WTC11 (cell line): ENCODE data around the gene TTN. TPM values are rescaled to one million over a fixed set of nuclear protein-coding genes. Genes with fewer than 3 reads are reported as not detected.

Source experiments
- ATAC-seq: fragments of 200-7000 bp; cut with Tn5 transposase; 2 replicates; pipeline ENCODE4 v1.10.0; 2021; ENCODE audit warnings: mild to moderate bottlenecking, moderate library complexity
- CTCF ChIA-PET: fragments of 300-600 bp; sonication (Branson Sonifier 250); formaldehyde crosslinking; loops from one replicate; lab custom pipeline; 2021; ENCODE audit warnings: antibody characterized with exemption; lab: Charles Lee
- POLR2A ChIA-PET: fragments of 350-600 bp; sonication (Branson Sonifier 250); formaldehyde crosslinking; loops from one replicate; lab custom pipeline; 2021; ENCODE audit warnings: antibody characterized with exemption; lab: Charles Lee
- DNase-seq: peaks from one replicate; pipeline ENCODE4 v3.0.0; 2021; ENCODE audit warnings: low spot score
- H3K27ac Mint-ChIP-seq: 2 replicates; pipeline ENCODE4 v1.8.0; 2021; ENCODE audit warnings: mixed read lengths
- H3K27me3 Mint-ChIP-seq: 2 replicates; pipeline ENCODE4 v1.8.0; 2021; ENCODE audit warnings: low read depth, mild to moderate bottlenecking, moderate library complexity, mixed read lengths
- H3K36me3 Mint-ChIP-seq: 2 replicates; pipeline ENCODE4 v1.8.0; 2021; ENCODE audit warnings: mixed read lengths
- H3K4me1 Mint-ChIP-seq: 2 replicates; pipeline ENCODE4 v1.8.0; 2022; ENCODE audit warnings: mixed read lengths
- H3K4me3 Mint-ChIP-seq: 2 replicates; pipeline ENCODE4 v1.8.0; 2021; ENCODE audit warnings: mild to moderate bottlenecking, moderate library complexity, mixed read lengths
- H3K9me3 Mint-ChIP-seq: 2 replicates; pipeline ENCODE4 v1.8.0; 2021; ENCODE audit warnings: mixed read lengths
- ARID4B ChIP-seq: sonication (generic); formaldehyde crosslinking; IDR thresholded peaks from 2 replicates; pipeline ENCODE4 v1.8.0; 2023; ENCODE audit warnings: missing genetic modification reagents, mild to moderate bottlenecking, borderline replicate concordance
- CBFB ChIP-seq: sonication (generic); formaldehyde crosslinking; IDR thresholded peaks from 2 replicates; pipeline ENCODE4 v1.8.1; 2022; ENCODE audit warnings: mild to moderate bottlenecking, low read depth, missing genetic modification reagents
- E2F5 ChIP-seq: sonication (generic); formaldehyde crosslinking; IDR thresholded peaks from 2 replicates; pipeline ENCODE4 v1.8.1; 2022; ENCODE audit warnings: mild to moderate bottlenecking, moderate library complexity, missing genetic modification reagents
- FOXJ3 ChIP-seq: sonication (generic); formaldehyde crosslinking; IDR thresholded peaks from 2 replicates; pipeline ENCODE4 v1.9.0; 2021; ENCODE audit warnings: missing genetic modification reagents, mild to moderate bottlenecking, borderline replicate concordance
- FOXP1 ChIP-seq: sonication (generic); formaldehyde crosslinking; IDR thresholded peaks from 2 replicates; pipeline ENCODE4 v1.8.0; 2022; ENCODE audit warnings: missing genetic modification reagents, mild to moderate bottlenecking, moderate library complexity, borderline replicate concordance
- IRF1 ChIP-seq: sonication (generic); formaldehyde crosslinking; IDR thresholded peaks from 2 replicates; pipeline ENCODE4 v1.8.0; 2023; ENCODE audit warnings: missing genetic modification reagents
- IRF2 ChIP-seq: sonication (generic); formaldehyde crosslinking; IDR thresholded peaks from 2 replicates; pipeline ENCODE4 v1.8.0; 2022; ENCODE audit warnings: low read depth, missing genetic modification reagents, borderline replicate concordance
- MLX ChIP-seq: sonication (generic); formaldehyde crosslinking; IDR thresholded peaks from 2 replicates; pipeline ENCODE4 v1.8.1; 2023; ENCODE audit warnings: mild to moderate bottlenecking, missing genetic modification reagents, moderate library complexity
- NFE2L1 ChIP-seq: sonication (generic); formaldehyde crosslinking; IDR thresholded peaks from 2 replicates; pipeline ENCODE4 v1.8.1; 2023; ENCODE audit warnings: missing genetic modification reagents
- NR3C1 ChIP-seq: sonication (generic); formaldehyde crosslinking; conservative IDR thresholded peaks from 2 replicates; pipeline ENCODE4 v1.8.1; 2023; ENCODE audit warnings: low read depth, mild to moderate bottlenecking, missing genetic modification reagents
- SMAD4 ChIP-seq: sonication (generic); formaldehyde crosslinking; IDR thresholded peaks from 2 replicates; pipeline ENCODE4 v1.8.0; 2022; ENCODE audit warnings: mild to moderate bottlenecking, missing genetic modification reagents
- TEAD1 ChIP-seq: sonication (generic); formaldehyde crosslinking; IDR thresholded peaks from 2 replicates; pipeline ENCODE4 v1.8.0; 2022; ENCODE audit warnings: mild to moderate bottlenecking, missing genetic modification reagents
- TEAD4 ChIP-seq: sonication (generic); formaldehyde crosslinking; IDR thresholded peaks from 2 replicates; pipeline ENCODE4 v1.8.0; 2022; ENCODE audit warnings: mild to moderate bottlenecking, missing genetic modification reagents
- USF2 ChIP-seq: sonication (generic); formaldehyde crosslinking; IDR thresholded peaks from 2 replicates; pipeline ENCODE4 v1.8.1; 2023; ENCODE audit warnings: mild to moderate bottlenecking, missing genetic modification reagents, moderate library complexity
- ZNF671 ChIP-seq: fragments of 250-450 bp; sonication (Bioruptor Pico); IDR thresholded peaks from 2 replicates; pipeline ENCODE4 v1.8.0; 2021; ENCODE audit warnings: mild to moderate bottlenecking
- total RNA-seq: library from RNA; stranded (reverse); gene quantifications from 3 replicates; pipeline ENCODE4 v1.2.3, GENCODE V29; 2021
- TF ChIP-seq, protein P1 (sequence below): sonication (generic); formaldehyde crosslinking; IDR thresholded peaks from 2 replicates; pipeline ENCODE4 v1.8.0; 2022; ENCODE audit warnings: mild to moderate bottlenecking, missing genetic modification reagents
- TF ChIP-seq, protein P2 (sequence below): fragments of 250-450 bp; sonication (Bioruptor Pico); IDR thresholded peaks from 2 replicates; pipeline ENCODE4 v1.9.0; 2021; ENCODE audit warnings: moderate library complexity, mild to moderate bottlenecking, inconsistent platforms, borderline replicate concordance
- TF ChIP-seq, protein P3 (sequence below): sonication (generic); formaldehyde crosslinking; IDR thresholded peaks from 2 replicates; pipeline ENCODE4 v1.8.1; 2022; ENCODE audit warnings: missing genetic modification reagents, borderline replicate concordance
- TF ChIP-seq, protein P4 (sequence below): sonication (generic); formaldehyde crosslinking; IDR thresholded peaks from 2 replicates; pipeline ENCODE4 v1.8.0; 2022; ENCODE audit warnings: mild to moderate bottlenecking, missing genetic modification reagents

Gene TTN
- total RNA-seq, 1 experiment from 2014 or later, result 4.7 TPM

DNA sequence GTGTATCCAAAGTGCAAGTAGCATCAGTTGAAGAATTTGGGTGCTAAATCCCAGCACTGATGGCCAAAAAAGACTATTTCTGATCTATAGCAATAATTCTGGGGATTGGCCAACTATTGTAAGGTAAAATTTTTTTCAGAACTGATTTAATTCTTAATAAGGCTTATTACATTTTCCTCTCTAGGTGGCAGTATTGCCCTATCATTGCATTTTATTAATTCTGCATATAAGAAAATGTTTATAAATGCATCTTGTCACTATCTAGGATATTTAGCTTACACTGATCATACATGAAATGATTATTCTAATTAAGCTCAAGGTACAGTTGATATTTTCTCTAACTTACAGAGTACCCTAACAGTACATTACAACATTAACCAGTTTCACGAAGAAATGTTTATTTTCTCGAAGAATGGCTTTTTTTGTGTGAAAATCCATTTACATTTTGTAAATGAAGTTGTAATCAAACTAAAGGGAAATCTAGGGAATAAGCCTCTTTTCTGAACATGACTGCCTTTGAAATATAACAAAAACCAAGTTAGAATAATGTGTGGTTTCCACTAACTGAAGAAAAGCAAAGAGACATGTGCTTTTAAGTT, 11.0 kb downstream of the TTN start:
- ChIA-PET CTCF (interaction anchor here (0.6 to 0.7 kb wide), 2 partner anchors 381 to 868 kb away, joined by 3 to 5 read pairs; no protein-coding TSS in a partner anchor), POLR2A (no interaction called here)
- no peak for TF ChIP-seq TEAD1
- Mint-ChIP-seq H3K27ac (peak overlapping the region; percentile 16; the same call in 1 of the 2 replicates), H3K4me1 (peaks cover 11% of the 10 kb centered on the region), H3K9me3 (no peaks in the 10 kb centered on the region), H3K27me3 (no peaks in the 10 kb centered on the region), H3K4me3 (no peak overlapping the region), H3K36me3 (peaks cover 9% of the 10 kb centered on the region)
- ATAC-seq, result no peak
- no peak for DNase-seq

GRCh38 chr2:178787934-178788333, 19.3 kb downstream of the TTN start:
- Mint-ChIP-seq H3K27me3 (no peaks in the 10 kb centered on the region), H3K4me1 (peaks cover 16% of the 10 kb centered on the region), H3K4me3 (no peak overlapping the region), H3K9me3 (no peaks in the 10 kb centered on the region), H3K36me3 (0 out of 2 replicates have a peak, but pooled peaks cover under 1% of the 10 kb centered on the region), H3K27ac (no peak overlapping the region)
- CTCF ChIA-PET, result no interaction called here
- no peak for TF ChIP-seq TEAD4 (CRISPR knock-in tag)
- TF ChIP-seq MLX (CRISPR knock-in tag), result no peak
- TF ChIP-seq, protein P1, sequence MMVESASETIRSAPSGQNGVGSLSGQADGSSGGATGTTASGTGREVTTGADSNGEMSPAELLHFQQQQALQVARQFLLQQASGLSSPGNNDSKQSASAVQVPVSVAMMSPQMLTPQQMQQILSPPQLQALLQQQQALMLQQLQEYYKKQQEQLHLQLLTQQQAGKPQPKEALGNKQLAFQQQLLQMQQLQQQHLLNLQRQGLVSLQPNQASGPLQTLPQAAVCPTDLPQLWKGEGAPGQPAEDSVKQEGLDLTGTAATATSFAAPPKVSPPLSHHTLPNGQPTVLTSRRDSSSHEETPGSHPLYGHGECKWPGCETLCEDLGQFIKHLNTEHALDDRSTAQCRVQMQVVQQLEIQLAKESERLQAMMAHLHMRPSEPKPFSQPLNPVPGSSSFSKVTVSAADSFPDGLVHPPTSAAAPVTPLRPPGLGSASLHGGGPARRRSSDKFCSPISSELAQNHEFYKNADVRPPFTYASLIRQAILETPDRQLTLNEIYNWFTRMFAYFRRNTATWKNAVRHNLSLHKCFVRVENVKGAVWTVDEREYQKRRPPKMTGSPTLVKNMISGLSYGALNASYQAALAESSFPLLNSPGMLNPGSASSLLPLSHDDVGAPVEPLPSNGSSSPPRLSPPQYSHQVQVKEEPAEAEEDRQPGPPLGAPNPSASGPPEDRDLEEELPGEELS, result no peak
- no peak for TF ChIP-seq CBFB
- TF ChIP-seq E2F5 (CRISPR knock-in tag), result no peak
- no peak for TF ChIP-seq NFE2L1
- no peak for TF ChIP-seq FOXJ3
- TF ChIP-seq IRF1 (CRISPR knock-in tag), result no peak
- TF ChIP-seq IRF2 (CRISPR knock-in tag), result no peak
- no peak for TF ChIP-seq SMAD4 (CRISPR knock-in tag)
- no peak for ATAC-seq
- no peak for DNase-seq
- POLR2A ChIA-PET, result no interaction called here

- no peak overlapping the region for H3K4me3 Mint-ChIP-seq
- no peaks in the 10 kb centered on the region for H3K27me3 Mint-ChIP-seq
- H3K36me3 Mint-ChIP-seq, result 0 out of 2 replicates have a peak, but pooled peaks cover 3% of the 10 kb centered on the region
- ChIA-PET CTCF (no interaction called here), POLR2A (no interaction called here)
- no peak for DNase-seq
- peaks cover 16% of the 10 kb centered on the region for H3K4me1 Mint-ChIP-seq
- no peaks in the 10 kb centered on the region for H3K9me3 Mint-ChIP-seq
- no peak for ATAC-seq
- no peak overlapping the region for H3K27ac Mint-ChIP-seq
- TF ChIP-seq IRF2 (CRISPR knock-in tag), result no peak
- no peak for TF ChIP-seq ARID4B (CRISPR knock-in tag)
- TF ChIP-seq, protein P2, sequence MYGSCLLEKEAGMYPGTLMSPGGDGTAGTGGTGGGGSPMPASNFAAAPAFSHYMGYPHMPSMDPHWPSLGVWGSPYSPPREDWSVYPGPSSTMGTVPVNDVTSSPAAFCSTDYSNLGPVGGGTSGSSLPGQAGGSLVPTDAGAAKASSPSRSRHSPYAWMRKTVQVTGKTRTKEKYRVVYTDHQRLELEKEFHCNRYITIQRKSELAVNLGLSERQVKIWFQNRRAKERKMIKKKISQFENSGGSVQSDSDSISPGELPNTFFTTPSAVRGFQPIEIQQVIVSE (CRISPR knock-in tag), result no peak
- TF ChIP-seq, protein P3, sequence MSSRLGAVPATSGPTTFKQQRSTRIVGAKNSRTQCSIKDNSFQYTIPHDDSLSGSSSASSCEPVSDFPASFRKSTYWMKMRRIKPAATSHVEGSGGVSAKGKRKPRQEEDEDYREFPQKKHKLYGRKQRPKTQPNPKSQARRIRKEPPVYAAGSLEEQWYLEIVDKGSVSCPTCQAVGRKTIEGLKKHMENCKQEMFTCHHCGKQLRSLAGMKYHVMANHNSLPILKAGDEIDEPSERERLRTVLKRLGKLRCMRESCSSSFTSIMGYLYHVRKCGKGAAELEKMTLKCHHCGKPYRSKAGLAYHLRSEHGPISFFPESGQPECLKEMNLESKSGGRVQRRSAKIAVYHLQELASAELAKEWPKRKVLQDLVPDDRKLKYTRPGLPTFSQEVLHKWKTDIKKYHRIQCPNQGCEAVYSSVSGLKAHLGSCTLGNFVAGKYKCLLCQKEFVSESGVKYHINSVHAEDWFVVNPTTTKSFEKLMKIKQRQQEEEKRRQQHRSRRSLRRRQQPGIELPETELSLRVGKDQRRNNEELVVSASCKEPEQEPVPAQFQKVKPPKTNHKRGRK (CRISPR knock-in tag), result no peak
- no peak for TF ChIP-seq ZNF671 (CRISPR knock-in tag)
- no peak for TF ChIP-seq FOXP1 (CRISPR knock-in tag)
- no peak for TF ChIP-seq USF2
- no peak for TF ChIP-seq NR3C1 (CRISPR knock-in tag)
- TF ChIP-seq, protein P4, sequence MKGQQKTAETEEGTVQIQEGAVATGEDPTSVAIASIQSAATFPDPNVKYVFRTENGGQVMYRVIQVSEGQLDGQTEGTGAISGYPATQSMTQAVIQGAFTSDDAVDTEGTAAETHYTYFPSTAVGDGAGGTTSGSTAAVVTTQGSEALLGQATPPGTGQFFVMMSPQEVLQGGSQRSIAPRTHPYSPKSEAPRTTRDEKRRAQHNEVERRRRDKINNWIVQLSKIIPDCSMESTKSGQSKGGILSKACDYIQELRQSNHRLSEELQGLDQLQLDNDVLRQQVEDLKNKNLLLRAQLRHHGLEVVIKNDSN, result no peak
Measured at GRCh38 chr2:178787155-178787554, 20.1 kb downstream of the TTN start.
